HepG2 (cell line): ENCODE data around the gene WNK2. TPM values are rescaled to one million over a fixed set of nuclear protein-coding genes. Genes with fewer than 3 reads are reported as not detected.

ENCODE experiments used
- ATAC-seq: fragments of 200-7000 bp; cut with Tn5 transposase; 3 replicates; pipeline ENCODE4 v1.9.1; 2020; ENCODE audit warnings: mild to moderate bottlenecking, moderate library complexity
- BruUV-seq: library from RNA; stranded (reverse); fragments of 400-500 nt; replicated peaks from 2 replicates; lab custom pipeline; 2021; lab: Mats Ljungman, UMichigan
- CTCF ChIA-PET: fragments of 300-600 bp; formaldehyde crosslinking; extraction: SDS; loops from one replicate; lab custom pipeline; 2021; ENCODE audit warnings: low total read pairs, inconsistent platforms, low intra/inter-chr PET ratio; lab: Yijun Ruan, JAX
- POLR2A ChIA-PET: fragments of 350-600 bp; sonication (Branson Sonifier 250); formaldehyde crosslinking; loops from one replicate; lab custom pipeline; 2020; ENCODE audit warnings: antibody characterized with exemption, inconsistent platforms; lab: Yijun Ruan, JAX
- DNase-seq: peaks from one replicate; pipeline ENCODE4 v3.0.0-alpha.2; 2015; ENCODE audit warnings: low spot score
- FAIRE-seq: peaks from 3 replicates; lab custom pipeline; 2011; peaks lifted over from hg19 to GRCh38; lab: Jason Lieb, UNC
- H2AFZ ChIP-seq: one replicate; pipeline ENCODE4 v1.6.1; 2011; ENCODE audit warnings: low read length, inconsistent platforms
- H3K27ac ChIP-seq: fragments of 300-600 bp; 3 replicates; pipeline ENCODE4 v1.8.0; 2011; ENCODE audit warnings: mixed run types, mild to moderate bottlenecking, mixed read lengths, low read length, inconsistent platforms; ENCODE audit not compliant: insufficient read depth; ENCODE audit errors: extremely low read length
- H3K27me3 ChIP-seq, 2 experiments: fragments of 200-600 bp in 1 of 2; 2 replicates in 1 of 2; 3 replicates in 1 of 2; pipeline versions ENCODE4 v1.6.0 to v1.8.0; 2011; ENCODE audit warnings: low read length in 2 of 2, mild to moderate bottlenecking in 2 of 2, moderate library complexity in 2 of 2, inconsistent platforms in 1 of 2; ENCODE audit not compliant: insufficient read depth in 2 of 2, control insufficient read depth in 1 of 2
- H3K36me3 ChIP-seq, 2 experiments: fragments of 200-600 bp in 1 of 2; replicated peaks in 1 of 2; 2 replicates in 1 of 2; 3 replicates in 1 of 2; pipeline versions ENCODE4 v1.5.1 to v1.8.0; 2011; ENCODE audit warnings: low read length in 2 of 2, inconsistent platforms in 1 of 2; ENCODE audit not compliant: insufficient read depth in 2 of 2, control insufficient read depth in 1 of 2
- H3K4me1 ChIP-seq: 2 replicates; pipeline ENCODE4 v1.5.1; 2012; ENCODE audit warnings: low read length, inconsistent platforms; ENCODE audit not compliant: insufficient read depth
- H3K4me2 ChIP-seq: 2 replicates; pipeline ENCODE4 v1.6.0; 2011; ENCODE audit warnings: low read depth, low read length, inconsistent platforms
- H3K4me3 ChIP-seq, 3 experiments: fragments of 200-600 bp in 1 of 3; sonication (generic), shearing (Covaris generic) in 1 of 3; replicated peaks in 1 of 3; 2 replicates each; pipeline ENCODE4 v1.5.1; 2011 to 2016; ENCODE audit warnings: low read length in 3 of 3, inconsistent platforms in 2 of 3, low read depth in 2 of 3, mild to moderate bottlenecking in 2 of 3, control low read depth in 1 of 3, mixed read lengths in 1 of 3; ENCODE audit not compliant: insufficient read depth in 1 of 3
- H3K79me2 ChIP-seq: one replicate; pipeline ENCODE4 v1.6.1; 2011; ENCODE audit warnings: low read length, inconsistent platforms; ENCODE audit not compliant: insufficient read depth
- H3K9ac ChIP-seq: 2 replicates; pipeline ENCODE4 v1.6.0; 2011; ENCODE audit warnings: mild to moderate bottlenecking, low read depth, low read length, inconsistent platforms; ENCODE audit not compliant: insufficient read depth
- H3K9me3 ChIP-seq: 2 replicates; pipeline ENCODE4 v1.5.1; 2012; ENCODE audit warnings: mild to moderate bottlenecking, low read length
- H4K20me1 ChIP-seq: 2 replicates; pipeline ENCODE4 v1.6.0; 2011; ENCODE audit warnings: inconsistent platforms, mild to moderate bottlenecking, low read length, moderate library complexity; ENCODE audit not compliant: insufficient read depth
- HDAC6 ChIP-seq: fragments of 200-600 bp; sonication (generic); IDR thresholded peaks from 2 replicates; pipeline ENCODE4 v1.7.0; 2017; ENCODE audit warnings: mild to moderate bottlenecking, antibody characterized with exemption, low read length, low read depth
- KDM2A ChIP-seq: sonication (generic); formaldehyde crosslinking; IDR thresholded peaks from 2 replicates; pipeline ENCODE4 v1.4.0; 2020; ENCODE audit warnings: low read depth, missing genetic modification reagents, borderline replicate concordance
- MED1 ChIP-seq: sonication (generic); formaldehyde crosslinking; IDR thresholded peaks from 2 replicates; pipeline ENCODE4 v1.4.0; 2020; ENCODE audit warnings: missing genetic modification reagents
- SMAD9 ChIP-seq: sonication (generic); formaldehyde crosslinking; IDR thresholded peaks from 2 replicates; pipeline ENCODE4 v1.5.1; 2020; ENCODE audit warnings: mild to moderate bottlenecking, missing genetic modification reagents
- TCF7L2 ChIP-seq: IDR thresholded peaks from 2 replicates; pipeline ENCODE4 v1.6.1; 2011; ENCODE audit warnings: mild to moderate bottlenecking, low read depth, low read length, moderate library complexity
- THAP11 ChIP-seq: IDR thresholded peaks from 2 replicates; pipeline ENCODE4 v1.6.1; 2016; ENCODE audit warnings: missing biosample characterization, missing genetic modification reagents
- ZFP62 ChIP-seq: sonication (generic); formaldehyde crosslinking; IDR thresholded peaks from 2 replicates; pipeline ENCODE4 v1.4.0; 2020; ENCODE audit warnings: missing genetic modification reagents
- ZKSCAN8 ChIP-seq: IDR thresholded peaks from 2 replicates; pipeline ENCODE4 v1.6.1; 2016; ENCODE audit warnings: borderline replicate concordance, missing genetic modification reagents, missing compliant biosample characterization
- ZNF430 ChIP-seq: sonication (generic); formaldehyde crosslinking; IDR thresholded peaks from 2 replicates; pipeline ENCODE4 v1.9.0; 2021; ENCODE audit warnings: mild to moderate bottlenecking, missing genetic modification reagents
- ZNF7 ChIP-seq: IDR thresholded peaks from 2 replicates; pipeline ENCODE4 v1.6.1; 2016; ENCODE audit warnings: missing biosample characterization, missing genetic modification reagents
- WGBS: methylation state at CpG from one replicate; pipeline ENCODE4 v1.1.6; 2017; ENCODE audit warnings: low lambda C conversion rate; 5-methylcytosine and 5-hydroxymethylcytosine counted together
- in situ Hi-C: cut with HindIII; loops from 2 replicates; pipeline ENCODE4 v1.10.0; 2017; ENCODE audit warnings: low pct_unique_long_range_greater_than_20kb; ENCODE audit not compliant: extremely low pct_ligation_motif_present
- intact Hi-C: fragments of 100-400 bp; cut with micrococcal nuclease; formaldehyde crosslinking; loops from one replicate; pipeline ENCODE4 v1.10.0; 2022; ENCODE audit not compliant: unreplicated experiment
- polyA plus RNA-seq, 8 experiments: library from polyadenylated mRNA; depleted of rRNA in 3 of 8; stranded (reverse) in 7 of 8; unstranded in 1 of 8; fragments of >200 nt; fragmentation: Illumina TruSeq in 4 of 8; extraction: Trizol in 4 of 8; gene quantifications; 2 replicates each; pipeline versions ENCODE4 v1.2.1 to v1.2.3, GENCODE V29; 2011 to 2016; ENCODE audit warnings: low read depth in 4 of 8, missing spikeins in 1 of 8, mixed read lengths in 1 of 8; ENCODE audit not compliant: insufficient read depth in 1 of 8
- total RNA-seq, 5 experiments: library from RNA; depleted of rRNA; stranded (reverse); fragments of >200 nt; fragmentation: Illumina TruSeq; extraction: Trizol; gene quantifications; 2 replicates each; pipeline ENCODE4 v1.2.3, GENCODE V29; 2016; ENCODE audit warnings: low read depth in 1 of 5
- TF ChIP-seq, protein P1 (sequence below): sonication (generic); formaldehyde crosslinking; IDR thresholded peaks from 2 replicates; pipeline ENCODE4 v1.5.1; 2020; ENCODE audit warnings: mild to moderate bottlenecking, missing genetic modification reagents, moderate library complexity
- TF ChIP-seq, protein P2 (sequence below): sonication (generic); formaldehyde crosslinking; IDR thresholded peaks from 2 replicates; pipeline ENCODE4 v1.8.1; 2023; ENCODE audit warnings: mild to moderate bottlenecking, moderate library complexity, missing genetic modification reagents
- TF ChIP-seq, protein P3 (sequence below): IDR thresholded peaks from 2 replicates; pipeline ENCODE4 v1.6.1; 2012; ENCODE audit warnings: low read depth, low read length, improper control_type of control experiment

The WNK2 gene
- total and polyA plus RNA-seq, 2 of the 13 experiments (the other 11 are each of a cell fraction or from before 2014, with no cell fraction given): 10.5 to 12.0 TPM

DNA sequence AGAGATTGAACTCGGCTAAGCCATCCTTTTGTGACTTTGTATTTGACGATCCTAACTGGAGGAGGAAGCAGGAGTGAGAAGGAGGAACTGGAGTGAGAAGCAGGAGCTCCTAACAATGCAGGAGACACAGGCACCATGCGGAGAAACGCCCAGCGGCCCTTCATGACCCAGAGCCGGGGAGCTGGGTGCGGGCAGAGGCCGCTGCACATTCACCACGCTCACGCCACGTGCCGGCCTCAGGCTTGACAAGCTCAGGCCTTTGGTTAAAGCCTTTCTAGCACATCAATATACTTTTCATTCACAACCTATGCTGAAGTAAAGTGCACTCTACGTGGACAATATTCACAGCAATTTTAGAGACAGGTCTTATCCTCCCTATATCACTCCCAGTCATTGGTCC is 142.7 kb downstream of the WNK2 start (continued):
- TF ChIP-seq, protein P1, sequence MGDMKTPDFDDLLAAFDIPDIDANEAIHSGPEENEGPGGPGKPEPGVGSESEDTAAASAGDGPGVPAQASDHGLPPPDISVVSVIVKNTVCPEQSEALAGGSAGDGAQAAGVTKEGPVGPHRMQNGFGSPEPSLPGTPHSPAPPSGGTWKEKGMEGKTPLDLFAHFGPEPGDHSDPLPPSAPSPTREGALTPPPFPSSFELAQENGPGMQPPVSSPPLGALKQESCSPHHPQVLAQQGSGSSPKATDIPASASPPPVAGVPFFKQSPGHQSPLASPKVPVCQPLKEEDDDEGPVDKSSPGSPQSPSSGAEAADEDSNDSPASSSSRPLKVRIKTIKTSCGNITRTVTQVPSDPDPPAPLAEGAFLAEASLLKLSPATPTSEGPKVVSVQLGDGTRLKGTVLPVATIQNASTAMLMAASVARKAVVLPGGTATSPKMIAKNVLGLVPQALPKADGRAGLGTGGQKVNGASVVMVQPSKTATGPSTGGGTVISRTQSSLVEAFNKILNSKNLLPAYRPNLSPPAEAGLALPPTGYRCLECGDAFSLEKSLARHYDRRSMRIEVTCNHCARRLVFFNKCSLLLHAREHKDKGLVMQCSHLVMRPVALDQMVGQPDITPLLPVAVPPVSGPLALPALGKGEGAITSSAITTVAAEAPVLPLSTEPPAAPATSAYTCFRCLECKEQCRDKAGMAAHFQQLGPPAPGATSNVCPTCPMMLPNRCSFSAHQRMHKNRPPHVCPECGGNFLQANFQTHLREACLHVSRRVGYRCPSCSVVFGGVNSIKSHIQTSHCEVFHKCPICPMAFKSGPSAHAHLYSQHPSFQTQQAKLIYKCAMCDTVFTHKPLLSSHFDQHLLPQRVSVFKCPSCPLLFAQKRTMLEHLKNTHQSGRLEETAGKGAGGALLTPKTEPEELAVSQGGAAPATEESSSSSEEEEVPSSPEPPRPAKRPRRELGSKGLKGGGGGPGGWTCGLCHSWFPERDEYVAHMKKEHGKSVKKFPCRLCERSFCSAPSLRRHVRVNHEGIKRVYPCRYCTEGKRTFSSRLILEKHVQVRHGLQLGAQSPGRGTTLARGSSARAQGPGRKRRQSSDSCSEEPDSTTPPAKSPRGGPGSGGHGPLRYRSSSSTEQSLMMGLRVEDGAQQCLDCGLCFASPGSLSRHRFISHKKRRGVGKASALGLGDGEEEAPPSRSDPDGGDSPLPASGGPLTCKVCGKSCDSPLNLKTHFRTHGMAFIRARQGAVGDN: peak; percentile 89

DNA sequence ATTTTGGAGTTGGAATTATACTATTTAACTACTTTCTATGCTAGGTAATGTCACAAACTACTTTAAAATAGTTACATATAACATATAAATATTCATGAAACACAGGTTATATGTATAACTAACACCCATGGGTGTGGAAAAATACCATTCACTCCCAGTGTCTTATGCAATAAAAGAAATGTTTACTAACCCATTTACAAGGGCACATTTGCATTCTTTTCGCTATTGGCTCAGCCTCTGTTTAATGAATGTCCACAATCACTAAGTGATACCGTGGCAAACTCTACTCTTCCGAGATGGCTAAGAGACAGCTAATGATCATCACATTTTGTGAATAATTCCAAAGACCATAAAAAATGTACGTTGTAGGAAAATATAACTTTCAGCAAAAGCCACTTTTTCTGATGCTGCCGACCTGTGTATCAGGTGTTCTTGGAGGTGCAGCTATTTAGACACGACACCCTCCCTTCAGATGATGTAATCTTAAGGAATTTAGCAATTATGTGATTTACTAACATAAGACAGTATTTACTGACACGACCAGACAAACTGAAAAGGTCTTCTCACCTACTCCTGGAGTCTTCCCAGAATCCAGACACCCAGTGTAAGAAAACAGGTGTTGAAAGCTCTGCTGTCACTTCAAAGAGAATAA is 145.8 kb downstream of the WNK2 start:
- Histone ChIP-seq H3K27ac (no peak overlapping the region), H3K79me2 (no peaks in the 10 kb centered on the region), H3K9ac (no peak overlapping the region), H3K27me3 (peaks cover 0 to 1% of the 10 kb centered on the region in 2 experiments; a peak in 1 of 5 replicates), H3K4me2 (peak overlapping the region; percentile 55), H3K4me3 (peak overlapping the region in 1 of 3 experiments; percentile 9; a peak in 1 of 6 replicates), H2AFZ (no peak overlapping the region), H4K20me1 (no peaks in the 10 kb centered on the region), H3K36me3 (no peaks in the 10 kb centered on the region), H3K9me3 (no peaks in the 10 kb centered on the region), H3K4me1 (peaks cover 49% of the 10 kb centered on the region)
- ATAC-seq (peak; percentile 70), DNase-seq (peak; percentile 56), FAIRE-seq (no peak)
- WGBS: 0% methylated on average over 7 of the region's 7 CpGs
- no TSS peak for BruUV-seq
- in situ Hi-C loops: no loop called here
- intact Hi-C loops: no loop called here
- ChIA-PET POLR2A (interaction anchor here (1.0 kb wide), 1 partner anchor 31 kb away, joined by 3 read pairs; no protein-coding TSS in a partner anchor), CTCF (no interaction called here)
- TF ChIP-seq THAP11 (CRISPR knock-in tag): no peak
- TF ChIP-seq ZNF430 (CRISPR knock-in tag): no peak
- no peak for TF ChIP-seq ZKSCAN8 (CRISPR knock-in tag)
- TF ChIP-seq ZNF7 (CRISPR knock-in tag): no peak
- no peak for TF ChIP-seq TCF7L2
- TF ChIP-seq KDM2A (CRISPR knock-in tag): no peak
- TF ChIP-seq ZFP62 (CRISPR knock-in tag): no peak
- TF ChIP-seq HDAC6: no peak
- TF ChIP-seq, protein P2, sequence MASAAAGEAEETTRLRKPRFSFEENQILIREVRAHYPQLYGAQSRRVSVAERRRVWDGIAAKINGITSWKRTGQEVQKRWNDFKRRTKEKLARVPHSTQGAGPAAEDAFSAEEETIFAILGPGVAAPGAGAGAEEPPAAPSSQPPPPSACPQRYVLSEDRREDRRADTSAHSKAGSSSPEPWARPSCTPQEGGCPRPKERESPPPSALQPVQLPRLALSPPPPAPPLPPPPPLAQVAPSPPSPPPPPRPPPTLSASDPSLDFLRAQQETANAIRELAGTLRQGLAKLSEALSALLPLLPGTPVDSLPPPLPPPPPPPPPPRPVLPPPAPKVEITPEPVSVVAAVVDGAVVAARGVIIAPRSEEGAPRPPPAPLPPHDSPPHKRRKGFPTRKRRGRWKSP (CRISPR knock-in tag): no peak
- TF ChIP-seq MED1 (CRISPR knock-in tag): no peak
- no peak for TF ChIP-seq SMAD9
- TF ChIP-seq, protein P3, sequence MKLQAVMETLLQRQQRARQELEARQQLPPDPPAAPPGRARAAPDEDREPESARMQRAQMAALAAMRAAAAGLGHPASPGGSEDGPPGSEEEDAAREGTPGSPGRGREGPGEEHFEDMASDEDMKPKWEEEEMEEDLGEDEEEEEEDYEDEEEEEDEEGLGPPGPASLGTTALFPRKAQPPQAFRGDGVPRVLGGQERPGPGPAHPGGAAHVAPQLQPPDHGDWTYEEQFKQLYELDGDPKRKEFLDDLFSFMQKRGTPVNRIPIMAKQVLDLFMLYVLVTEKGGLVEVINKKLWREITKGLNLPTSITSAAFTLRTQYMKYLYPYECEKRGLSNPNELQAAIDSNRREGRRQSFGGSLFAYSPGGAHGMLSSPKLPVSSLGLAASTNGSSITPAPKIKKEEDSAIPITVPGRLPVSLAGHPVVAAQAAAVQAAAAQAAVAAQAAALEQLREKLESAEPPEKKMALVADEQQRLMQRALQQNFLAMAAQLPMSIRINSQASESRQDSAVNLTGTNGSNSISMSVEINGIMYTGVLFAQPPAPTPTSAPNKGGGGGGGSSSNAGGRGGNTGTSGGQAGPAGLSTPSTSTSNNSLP: peak; percentile 63; the same call in 1 of the 2 replicates
